Neuron (in vitro differentiated cells): Measurements from ENCODE around the gene EEF1A2.

Source experiments
- H2AFZ ChIP-seq: one replicate; pipeline ENCODE4 v1.6.1; 2013; ENCODE audit warnings: low read depth, mild to moderate bottlenecking, inconsistent platforms, low read length, moderate library complexity
- H3K27me3 ChIP-seq: one replicate; pipeline ENCODE4 v1.6.1; 2013; ENCODE audit warnings: low read length; ENCODE audit not compliant: insufficient read depth
- H3K36me3 ChIP-seq: one replicate; pipeline ENCODE4 v1.6.1; 2013; ENCODE audit warnings: low read length; ENCODE audit not compliant: insufficient read depth
- H3K4me1 ChIP-seq: one replicate; pipeline ENCODE4 v1.6.1; 2013; ENCODE audit warnings: low read length; ENCODE audit not compliant: insufficient read depth
- H3K4me3 ChIP-seq: 2 replicates; pipeline ENCODE4 v1.5.1; 2013; ENCODE audit warnings: mild to moderate bottlenecking, low read length, moderate library complexity
- H3K9me3 ChIP-seq: one replicate; pipeline ENCODE4 v1.6.1; 2013; ENCODE audit warnings: low read length

Gene EEF1A2

GRCh38 chr20:63466250-63466825, 32.5 kb downstream of the EEF1A2 start:
- Histone ChIP-seq H3K27me3 (no peaks in the 10 kb centered on the region), H3K9me3 (no peaks in the 10 kb centered on the region), H2AFZ (no peak overlapping the region), H3K4me3 (no peak overlapping the region), H3K4me1 (peaks cover 45% of the 10 kb centered on the region), H3K36me3 (peaks cover 11% of the 10 kb centered on the region)

GRCh38 chr20:63465380-63466249, 33.3 kb downstream of the EEF1A2 start:
- H2AFZ ChIP-seq = no peak overlapping the region
- peaks cover 11% of the 10 kb centered on the region for H3K36me3 ChIP-seq

GRCh38 chr20:63464289-63464635, 34.6 kb downstream of the EEF1A2 start:
- no peaks in the 10 kb centered on the region for H3K27me3 ChIP-seq
- H3K9me3 ChIP-seq = no peaks in the 10 kb centered on the region
- H2AFZ ChIP-seq = no peak overlapping the region
- peaks cover 29% of the 10 kb centered on the region for H3K4me1 ChIP-seq
- no peak overlapping the region for H3K4me3 ChIP-seq
- peaks cover 11% of the 10 kb centered on the region for H3K36me3 ChIP-seq

More at GRCh38 chr20:63465380-63466249, 33.3 kb downstream of the EEF1A2 start:
- Histone ChIP-seq H3K9me3 (no peaks in the 10 kb centered on the region), H3K4me1 (peaks cover 42% of the 10 kb centered on the region), H3K4me3 (no peak overlapping the region), H3K27me3 (no peaks in the 10 kb centered on the region)

GRCh38 chr20:63463400-63464288, 35.2 kb downstream of the EEF1A2 start:
- peaks cover 11% of the 10 kb centered on the region for H3K36me3 ChIP-seq
- peaks cover 25% of the 10 kb centered on the region for H3K4me1 ChIP-seq
- H2AFZ ChIP-seq = no peak overlapping the region
- H3K9me3 ChIP-seq = no peaks in the 10 kb centered on the region
- H3K4me3 ChIP-seq = no peak overlapping the region
- H3K27me3 ChIP-seq = no peaks in the 10 kb centered on the region

GRCh38 chr20:63462244-63462643, 36.6 kb downstream of the EEF1A2 start:
- no peak overlapping the region for H2AFZ ChIP-seq
- no peak overlapping the region for H3K4me3 ChIP-seq
- H3K4me1 ChIP-seq = peaks cover 25% of the 10 kb centered on the region
- H3K36me3 ChIP-seq = peaks cover 11% of the 10 kb centered on the region
- H3K9me3 ChIP-seq = no peaks in the 10 kb centered on the region
- no peaks in the 10 kb centered on the region for H3K27me3 ChIP-seq

- Histone ChIP-seq H3K4me3 (no peak overlapping the region), H3K9me3 (no peaks in the 10 kb centered on the region), H2AFZ (no peak overlapping the region), H3K27me3 (no peaks in the 10 kb centered on the region), H3K36me3 (peaks cover 8% of the 10 kb centered on the region), H3K4me1 (peaks cover 35% of the 10 kb centered on the region)
Measured at GRCh38 chr20:63461104-63461763, 37.6 kb downstream of the EEF1A2 start.

GRCh38 chr20:63459070-63459380, 39.9 kb downstream of the EEF1A2 start:
- no peaks in the 10 kb centered on the region for H3K36me3 ChIP-seq
- peaks cover 38% of the 10 kb centered on the region for H3K4me1 ChIP-seq
- no peaks in the 10 kb centered on the region for H3K9me3 ChIP-seq
- H3K4me3 ChIP-seq = no peak overlapping the region
- H2AFZ ChIP-seq = no peak overlapping the region
- H3K27me3 ChIP-seq = no peaks in the 10 kb centered on the region

- H3K36me3 ChIP-seq = no peaks in the 10 kb centered on the region
- H3K4me1 ChIP-seq = peaks cover 38% of the 10 kb centered on the region
- no peak overlapping the region for H3K4me3 ChIP-seq
- H2AFZ ChIP-seq = no peak overlapping the region
- H3K9me3 ChIP-seq = no peaks in the 10 kb centered on the region
- H3K27me3 ChIP-seq = no peaks in the 10 kb centered on the region
Measured at GRCh38 chr20:63458170-63459069, 40.5 kb downstream of the EEF1A2 start.

- no peaks in the 10 kb centered on the region for H3K27me3 ChIP-seq
- no peak overlapping the region for H3K4me3 ChIP-seq
- no peaks in the 10 kb centered on the region for H3K9me3 ChIP-seq
- H3K36me3 ChIP-seq = no peaks in the 10 kb centered on the region
- no peak overlapping the region for H2AFZ ChIP-seq
- H3K4me1 ChIP-seq = peaks cover 40% of the 10 kb centered on the region
Measured at GRCh38 chr20:63457737-63458136, 41.1 kb downstream of the EEF1A2 start.

GRCh38 chr20:63456429-63457284, 42.2 kb downstream of the EEF1A2 start:
- H3K27me3 ChIP-seq = no peaks in the 10 kb centered on the region
- peaks cover 47% of the 10 kb centered on the region for H3K4me1 ChIP-seq

GRCh38 chr20:63455568-63455859, 43.4 kb downstream of the EEF1A2 start:
- Histone ChIP-seq H3K4me1 (peaks cover 47% of the 10 kb centered on the region), H2AFZ (no peak overlapping the region), H3K27me3 (no peaks in the 10 kb centered on the region), H3K36me3 (no peaks in the 10 kb centered on the region), H3K9me3 (no peaks in the 10 kb centered on the region), H3K4me3 (no peak overlapping the region)

More at GRCh38 chr20:63456429-63457284, 42.2 kb downstream of the EEF1A2 start:
- Histone ChIP-seq H3K9me3 (no peaks in the 10 kb centered on the region), H2AFZ (no peak overlapping the region), H3K36me3 (no peaks in the 10 kb centered on the region), H3K4me3 (no peak overlapping the region)
